ENCODE measurements around the gene SMAD3.
"Not testable (repeated sequence)": the region's sequence is repeated elsewhere in the genome, so short reads cannot be mapped to it uniquely, and the experiment has no call there.

Gene SMAD3

GRCh38 chr15:67065531-67066005 is at the start of gene SMAD3:
Gene SMAD3 (plus strand): TSS chr15:67065602. CDS start chr15:67066155, 553 bp downstream.
- peak; percentile 92 for DNase-seq (ENCODE audit: low spot score)

DNA sequence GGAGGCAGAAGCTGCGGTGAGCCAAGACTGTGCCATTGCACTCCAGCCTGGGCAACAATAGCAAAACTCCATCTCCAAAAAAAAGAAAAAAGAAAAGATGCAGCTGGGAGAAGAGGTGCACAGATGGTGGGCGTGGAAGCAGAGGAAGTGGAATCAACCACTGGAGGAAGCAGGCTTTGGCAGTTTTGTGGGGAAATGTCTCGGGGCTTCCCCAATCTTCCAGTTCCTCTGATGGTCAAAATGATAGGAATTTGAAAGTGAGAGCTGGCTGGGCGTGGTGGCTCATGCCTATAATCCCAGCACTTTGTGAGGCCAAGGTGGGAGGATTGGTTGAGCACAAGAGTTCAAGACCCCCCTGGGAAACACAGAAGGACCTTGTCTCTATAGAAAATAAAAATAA is 48.1 kb upstream of the SMAD3 start:
- no peak for DNase-seq (ENCODE audit: low spot score)

DNA sequence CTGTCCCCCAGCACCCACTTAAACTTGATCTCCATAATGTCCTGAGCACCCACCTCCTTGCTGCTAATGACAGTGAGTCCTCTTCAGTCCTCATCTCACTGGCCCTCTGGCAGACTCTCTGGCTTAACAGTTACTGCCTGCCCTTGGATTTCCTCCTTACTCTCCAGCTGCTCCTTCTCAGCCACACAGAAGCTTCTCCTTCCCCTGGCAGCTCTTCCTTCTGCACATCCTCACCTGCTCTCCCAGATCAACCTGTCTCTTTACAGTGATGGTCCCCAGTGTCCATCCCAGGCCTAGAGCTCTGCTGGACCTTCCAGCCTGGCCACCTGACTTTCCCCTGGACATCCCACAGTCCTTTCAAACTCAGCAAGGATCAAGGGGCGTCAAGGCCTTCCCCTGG is 47.4 kb upstream of the SMAD3 start:
- DNase-seq (ENCODE audit: low spot score) = no peak

DNA sequence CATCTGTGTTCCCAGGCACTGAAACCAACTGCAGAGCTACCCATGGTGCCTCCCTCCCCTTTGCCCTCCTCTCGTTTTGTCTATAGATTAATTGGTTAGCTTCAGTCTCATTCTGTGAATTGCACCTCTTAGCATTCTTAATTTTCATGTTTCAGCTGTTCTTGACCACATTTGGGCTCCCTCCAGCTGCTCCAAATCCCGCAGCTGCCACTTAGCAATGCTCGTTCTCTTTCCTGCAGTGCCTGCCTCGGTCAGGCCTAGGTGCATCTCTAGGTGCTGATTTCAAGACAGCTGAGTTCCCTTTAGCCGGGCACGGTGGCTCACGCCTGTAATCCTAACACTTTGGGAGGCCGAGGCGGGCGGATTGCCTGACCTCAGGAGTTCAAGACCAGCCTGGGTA is 47.0 kb upstream of the SMAD3 start:
- DNase-seq (ENCODE audit: low spot score) = no peak

DNA sequence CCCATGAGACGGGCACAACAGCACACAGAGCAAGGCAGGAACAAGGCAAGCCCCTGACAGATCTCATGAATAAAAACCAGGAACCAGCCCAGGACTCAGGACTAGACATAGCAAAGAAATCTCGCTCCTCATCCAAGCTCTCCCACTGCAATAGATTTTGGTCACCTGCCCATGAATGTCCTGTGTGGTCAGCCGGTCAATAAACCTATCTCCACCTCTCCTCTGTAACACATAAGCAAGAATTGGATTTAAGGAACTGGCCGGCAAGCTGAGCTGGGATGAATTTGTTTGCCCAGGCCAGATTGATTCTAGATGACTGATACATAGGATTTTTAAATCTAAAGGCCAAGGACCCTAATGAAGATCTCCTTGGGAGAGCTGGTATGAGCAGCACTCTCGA is 46.3 kb upstream of the SMAD3 start:
- no peak for DNase-seq (ENCODE audit: low spot score)

- DNase-seq (ENCODE audit: low spot score) = no peak
Measured at GRCh38 chr15:67019884-67020520, 45.4 kb upstream of the SMAD3 start.

DNA sequence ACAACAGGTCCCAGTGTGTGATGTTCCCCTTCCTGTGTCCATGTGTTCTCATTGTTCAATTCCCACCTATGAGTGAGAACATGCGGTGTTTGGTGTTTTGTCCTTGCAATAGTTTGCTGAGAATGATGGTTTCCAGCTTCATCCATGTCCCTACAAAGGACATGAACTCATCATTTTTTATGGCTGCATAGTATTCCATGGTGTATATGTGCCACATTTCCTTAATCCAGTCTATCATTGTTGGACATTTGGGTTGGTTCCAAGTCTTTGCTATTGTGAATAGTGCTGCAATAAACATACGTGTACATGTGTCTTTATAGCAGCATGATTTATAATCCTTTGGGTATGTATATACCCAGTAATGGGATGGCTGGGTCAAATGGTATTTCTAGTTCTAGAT is 44.7 kb upstream of the SMAD3 start:
- DNase-seq (ENCODE audit: low spot score) = not testable (repeated sequence)

DNA sequence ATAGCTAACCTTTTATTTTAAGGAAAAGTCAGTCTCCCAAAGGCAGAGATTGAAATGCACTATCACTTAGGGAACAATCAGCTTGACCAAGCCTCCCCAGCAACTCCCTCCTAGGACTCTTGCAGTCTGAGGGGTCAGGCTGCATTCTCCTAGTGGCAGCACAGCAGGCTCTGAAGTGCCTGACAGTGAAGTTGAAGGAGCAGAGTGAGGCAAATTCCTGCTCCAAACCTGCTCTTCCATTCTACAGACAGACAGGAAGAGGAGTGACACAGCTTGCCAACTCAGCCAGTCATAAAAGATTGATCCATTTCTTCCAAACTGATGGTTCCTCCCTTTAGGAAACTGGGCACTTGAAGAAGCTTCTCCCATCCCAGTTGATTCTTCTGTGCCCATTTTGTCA is 43.9 kb upstream of the SMAD3 start:
- DNase-seq (ENCODE audit: low spot score) = no peak

DNA sequence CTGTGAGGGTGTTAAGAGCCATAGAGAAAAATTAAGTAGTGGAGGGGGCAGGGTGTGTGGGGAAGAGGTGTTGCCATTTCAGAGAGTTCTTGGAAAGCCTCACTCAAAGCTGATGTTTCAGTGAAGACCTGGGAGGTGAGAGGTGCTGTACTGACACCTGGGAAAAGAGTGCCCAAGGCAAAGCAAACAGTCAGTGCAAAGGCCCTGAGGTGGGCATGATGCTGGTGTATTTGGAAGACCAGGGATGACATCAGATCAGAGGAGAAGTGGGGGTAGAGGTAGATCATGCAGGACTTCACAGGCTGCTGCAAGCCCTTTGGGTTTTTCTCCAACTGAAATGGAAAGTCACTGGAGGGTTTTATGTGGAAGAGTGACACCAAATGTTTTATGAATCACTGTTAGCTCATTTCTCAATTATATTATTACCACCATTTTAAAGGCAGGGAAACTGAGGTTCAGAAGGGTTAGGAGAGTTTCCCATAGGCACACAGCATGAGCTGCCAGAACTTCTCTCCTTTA is 42.8 kb upstream of the SMAD3 start:
- DNase-seq (ENCODE audit: low spot score) = no peak

- no peak for DNase-seq (ENCODE audit: low spot score)
Measured at GRCh38 chr15:67023517-67024313, 41.7 kb upstream of the SMAD3 start.

DNA sequence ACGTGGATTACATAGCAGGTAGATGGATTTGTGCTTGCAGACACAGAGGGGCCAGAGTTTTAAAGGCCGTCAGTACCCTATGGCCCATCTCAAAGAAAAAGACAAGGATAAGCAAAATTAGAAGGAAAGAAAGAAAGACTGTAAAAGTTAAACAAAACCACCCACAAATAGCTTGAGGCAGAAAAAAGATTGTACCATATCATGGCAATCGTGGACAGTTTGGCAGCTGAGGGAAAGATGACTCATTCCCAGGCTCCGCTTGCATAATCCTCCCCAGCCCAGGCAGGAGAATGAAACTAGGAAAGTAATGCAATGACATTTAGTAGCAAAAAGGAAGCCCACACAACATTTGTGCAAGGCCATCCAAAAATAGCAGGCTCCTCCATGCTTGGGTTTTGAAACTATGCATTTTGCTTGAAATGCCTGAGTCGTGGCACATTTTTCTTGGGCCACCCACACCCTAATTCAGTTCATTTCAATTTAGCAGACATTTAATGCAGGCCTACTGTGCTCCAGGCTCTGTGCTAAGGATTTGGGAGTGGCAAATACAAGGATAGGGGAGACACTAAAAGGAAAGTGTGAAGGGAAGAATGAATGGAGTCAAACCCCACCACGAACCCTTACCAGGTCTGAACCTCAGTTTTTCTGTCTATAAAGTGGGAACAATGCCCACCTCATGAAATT is 40.9 kb upstream of the SMAD3 start:
- DNase-seq (ENCODE audit: low spot score) = peak; percentile 91

- DNase-seq (ENCODE audit: low spot score) = no peak
Measured at GRCh38 chr15:67024998-67025368, 40.4 kb upstream of the SMAD3 start.

- DNase-seq (ENCODE audit: low spot score) = no peak
Measured at GRCh38 chr15:67025719-67026609, 39.4 kb upstream of the SMAD3 start.

DNA sequence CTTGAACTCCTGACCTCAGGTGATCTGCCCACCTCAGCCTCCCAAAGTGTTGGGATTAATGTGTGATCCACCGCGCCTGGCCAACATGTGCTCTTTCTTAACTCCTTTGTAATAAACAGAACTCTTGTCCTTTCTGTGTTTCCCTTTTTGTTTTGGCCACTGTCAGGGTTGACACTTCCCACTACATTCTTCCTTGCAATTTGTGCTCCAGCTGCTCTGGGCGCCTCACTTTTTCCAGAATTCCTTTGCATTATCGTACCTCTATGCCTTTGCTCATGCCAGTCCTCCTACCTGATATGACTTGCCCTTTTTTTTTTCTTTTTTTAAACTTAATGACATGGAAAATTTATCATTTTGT is 38.8 kb upstream of the SMAD3 start:
- no peak for DNase-seq (ENCODE audit: low spot score)

- DNase-seq (ENCODE audit: low spot score) = not testable (repeated sequence)
Measured at GRCh38 chr15:67028440-67028839, 37.0 kb upstream of the SMAD3 start.

DNA sequence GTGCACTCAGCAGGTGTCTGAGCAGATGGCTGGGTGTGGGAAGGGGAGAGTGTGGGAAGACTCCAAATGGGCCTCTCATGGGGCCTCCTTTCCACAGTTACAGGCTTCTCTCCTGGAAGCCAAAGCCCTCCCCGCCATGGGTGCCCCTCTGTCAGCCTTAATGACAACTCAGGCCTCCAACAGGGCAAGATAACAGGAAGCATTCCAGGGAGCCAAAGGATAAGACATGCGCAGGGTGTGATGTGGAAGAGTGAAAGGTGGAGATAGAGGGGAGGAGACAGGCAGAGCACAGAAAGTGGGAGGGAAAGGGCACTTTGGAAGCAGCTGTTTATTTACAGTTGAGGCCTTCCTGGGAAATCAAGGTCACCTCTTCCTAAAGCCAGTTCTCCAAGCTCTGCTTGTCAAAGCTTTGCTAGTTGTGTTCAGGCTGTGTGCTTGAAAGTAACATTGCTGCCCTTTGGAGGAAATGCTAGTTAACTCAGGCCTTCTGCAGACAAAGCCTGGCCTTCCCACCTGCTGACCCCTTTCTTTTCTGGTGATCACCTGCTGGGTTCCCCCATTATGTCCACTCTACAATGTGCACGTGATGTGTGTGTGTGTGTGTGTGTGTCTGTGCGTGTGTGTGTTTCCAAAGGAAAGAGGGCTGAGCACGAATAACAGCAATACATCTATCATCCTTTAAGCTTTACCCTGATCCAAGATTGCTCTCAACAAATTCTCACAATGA is 35.2 kb upstream of the SMAD3 start:
- no peak for DNase-seq (ENCODE audit: low spot score)

DNA sequence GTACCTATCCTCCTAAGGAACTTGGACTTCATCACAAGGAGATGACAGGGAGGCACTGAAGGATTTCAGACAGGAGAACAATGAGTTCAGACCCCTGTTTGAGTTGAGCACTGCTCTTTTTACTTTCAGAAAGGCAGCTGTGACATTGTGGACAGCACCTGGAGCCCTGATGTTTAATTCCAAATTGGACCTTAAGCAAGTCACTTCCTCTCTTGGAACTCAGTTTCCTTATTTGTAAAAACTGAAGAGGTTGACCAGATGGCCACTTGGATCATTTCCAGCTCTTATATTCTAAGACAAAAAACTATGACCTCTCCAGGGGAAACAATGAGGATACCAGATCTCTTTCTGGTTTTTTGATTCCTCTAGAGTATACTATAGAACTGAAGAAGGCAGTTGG is 34.1 kb upstream of the SMAD3 start:
- no peak for DNase-seq (ENCODE audit: low spot score)

DNA sequence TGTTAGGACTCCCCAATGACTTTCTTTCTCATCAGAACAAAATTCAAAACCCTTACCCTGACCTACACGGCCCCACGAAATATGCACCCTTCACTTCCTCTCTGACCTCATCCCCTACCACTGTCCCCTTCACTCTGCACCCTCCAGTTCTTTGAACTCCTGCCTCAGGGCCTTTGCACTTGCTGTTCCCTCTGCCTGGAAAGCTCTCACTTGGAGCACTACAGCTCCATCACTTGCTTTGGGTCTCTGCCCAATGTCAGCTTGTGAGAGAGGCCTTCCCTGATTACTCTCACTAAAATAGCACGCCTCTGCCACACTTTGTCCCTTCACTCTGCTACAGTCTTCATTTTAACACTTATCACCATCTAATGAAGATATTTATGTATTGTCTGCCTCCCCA is 32.8 kb upstream of the SMAD3 start:
- DNase-seq (ENCODE audit: low spot score) = no peak

DNA sequence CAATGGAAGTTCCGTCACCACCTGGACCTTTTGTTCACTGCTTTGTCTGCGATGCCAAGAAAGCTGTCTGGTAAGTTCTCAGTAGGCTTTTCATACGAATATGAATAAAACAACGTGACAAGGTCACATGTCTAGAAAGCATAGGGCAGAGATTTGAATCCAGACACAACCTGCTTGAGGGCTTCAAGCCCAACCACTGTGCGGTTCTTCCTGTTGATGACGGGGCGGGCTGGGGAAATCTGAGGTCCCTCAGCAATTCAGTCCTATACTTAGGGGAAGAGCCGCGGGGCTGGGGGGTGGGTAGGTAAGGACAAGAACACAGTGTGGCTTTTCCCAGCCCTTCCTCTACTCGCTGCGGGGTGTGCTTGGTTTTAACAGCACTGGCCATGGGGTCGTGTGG is 32.4 kb upstream of the SMAD3 start:
- DNase-seq (ENCODE audit: low spot score) = no peak

DNA sequence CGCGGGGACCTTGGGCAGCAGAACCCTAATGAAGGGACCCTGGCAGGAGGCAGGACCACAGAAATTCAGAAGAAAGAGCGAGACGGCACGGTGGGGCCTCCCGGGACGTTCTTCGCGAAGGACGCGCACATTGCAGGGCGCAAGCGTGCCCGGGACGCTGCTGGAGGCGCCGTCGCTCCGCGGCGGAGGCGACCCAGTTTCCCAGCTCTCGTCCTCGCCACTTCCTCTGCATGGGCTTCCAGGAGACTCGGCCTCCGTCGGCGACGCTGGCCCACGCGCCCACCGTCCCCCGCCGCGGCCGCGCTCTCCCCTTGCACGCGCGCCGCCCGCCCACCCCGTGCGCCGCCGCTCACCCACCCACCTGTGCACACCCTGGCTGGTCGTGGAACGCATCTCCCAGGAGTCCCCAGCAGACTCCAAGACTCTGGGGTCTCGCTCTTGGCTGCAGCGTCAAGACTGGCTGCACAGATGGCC is 31.8 kb upstream of the SMAD3 start:
- DNase-seq (ENCODE audit: low spot score) = no peak

- no peak for DNase-seq (ENCODE audit: low spot score)
Measured at GRCh38 chr15:67035886-67036285, 29.5 kb upstream of the SMAD3 start.
